ENCODE measurements around the gene FOXN1. TPM values are rescaled to one million over a fixed set of nuclear protein-coding genes. Genes with fewer than 3 reads are reported as not detected.

FOXN1 gene
- total RNA-seq, 1 donor: not detected

DNA sequence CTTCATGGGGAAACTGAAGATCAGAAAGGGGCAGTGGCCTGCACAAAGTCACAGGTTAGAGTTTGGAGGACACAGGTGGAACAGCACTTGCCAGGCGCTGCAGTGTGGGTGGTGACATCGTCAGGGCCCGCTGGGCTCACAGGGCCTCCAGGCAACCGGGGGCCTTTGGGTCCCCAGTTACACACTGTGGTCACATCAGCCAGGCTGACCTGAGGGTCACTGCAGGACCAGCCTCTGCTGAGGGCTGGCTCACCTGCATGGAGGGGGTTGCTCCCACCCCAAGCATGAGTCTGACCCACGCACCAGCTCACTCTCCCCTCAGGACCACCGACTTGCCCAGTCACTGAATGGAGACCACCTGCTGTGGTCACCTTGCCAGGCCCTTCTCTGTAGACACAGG is 17.0 kb downstream of the FOXN1 start:
- Histone ChIP-seq H3K4me1 (ENCODE audit: insufficient read depth, low read length) (no peaks in the 10 kb centered on the region), H3K4me3 (ENCODE audit: low read length) (no peak overlapping the region), H3K27me3 (ENCODE audit: insufficient read depth, low read length) (no peaks in the 10 kb centered on the region), H3K9me3 (ENCODE audit: low read depth, low read length) (no peaks in the 10 kb centered on the region)

DNA sequence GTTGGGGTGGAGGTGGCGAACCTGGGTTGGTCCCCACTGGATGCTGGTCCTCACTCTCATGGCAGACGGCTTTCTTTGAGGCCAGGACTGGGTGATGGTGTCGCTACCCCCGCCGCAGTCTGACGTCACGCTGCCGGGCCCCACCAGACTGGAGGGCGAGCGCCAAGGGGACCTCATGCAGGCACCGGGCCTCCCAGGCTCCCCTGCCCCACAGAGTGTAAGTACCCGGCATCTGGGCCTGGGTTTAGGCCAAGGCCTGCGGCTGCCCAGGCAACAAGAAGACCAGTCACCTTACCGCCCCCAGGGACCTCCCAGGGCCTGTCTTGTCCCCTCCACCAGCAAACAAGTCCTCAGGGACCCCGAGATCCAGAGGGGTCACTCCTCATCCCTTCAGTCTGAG is 17.7 kb downstream of the FOXN1 start:
- Histone ChIP-seq H3K4me3 (ENCODE audit: low read length) (no peak overlapping the region), H3K9me3 (ENCODE audit: low read depth, low read length) (no peaks in the 10 kb centered on the region), H3K4me1 (ENCODE audit: insufficient read depth, low read length) (no peaks in the 10 kb centered on the region), H3K27me3 (ENCODE audit: insufficient read depth, low read length) (no peaks in the 10 kb centered on the region)

DNA sequence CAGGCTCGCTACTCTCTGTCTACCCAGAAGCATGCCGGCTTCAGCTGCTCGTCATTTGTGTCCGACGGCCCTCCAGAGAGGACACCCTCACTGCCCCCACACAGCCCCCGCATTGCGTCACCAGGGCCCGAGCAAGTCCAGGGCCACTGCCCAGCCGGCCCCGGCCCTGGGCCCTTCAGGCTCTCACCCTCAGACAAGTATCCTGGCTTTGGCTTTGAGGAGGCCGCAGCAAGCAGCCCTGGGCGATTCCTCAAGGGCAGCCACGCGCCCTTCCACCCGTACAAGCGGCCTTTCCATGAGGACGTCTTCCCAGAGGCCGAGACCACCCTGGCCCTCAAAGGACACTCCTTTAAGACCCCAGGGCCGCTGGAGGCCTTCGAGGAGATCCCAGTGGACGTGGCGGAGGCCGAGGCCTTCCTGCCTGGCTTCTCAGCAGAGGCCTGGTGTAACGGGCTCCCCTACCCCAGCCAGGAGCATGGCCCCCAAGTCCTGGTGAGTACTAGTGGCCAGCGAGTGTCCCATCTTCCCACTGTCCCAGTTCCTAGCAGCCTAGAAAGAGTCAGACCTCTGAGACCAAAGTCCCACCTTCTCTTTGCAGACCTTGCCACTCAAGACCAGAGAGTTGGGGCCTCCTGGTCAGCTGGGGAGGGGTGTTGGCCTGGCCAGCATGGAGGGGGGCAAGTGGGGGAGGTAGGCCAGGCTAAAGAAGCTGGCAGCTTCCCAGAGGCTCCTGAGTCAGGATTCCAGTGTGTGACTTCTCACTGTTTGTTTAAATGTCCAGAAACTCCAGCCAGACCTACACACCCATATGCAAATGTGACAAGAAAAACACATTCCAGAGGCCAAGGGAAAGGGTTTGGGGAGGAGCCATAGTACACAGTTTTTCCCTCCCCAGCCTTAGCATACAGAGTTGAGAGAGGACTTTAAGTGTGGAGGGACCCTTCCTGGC is 18.6 kb downstream of the FOXN1 start:
- Histone ChIP-seq H3K27me3 (ENCODE audit: insufficient read depth, low read length) (no peaks in the 10 kb centered on the region), H3K4me3 (ENCODE audit: low read length) (no peak overlapping the region), H3K4me1 (ENCODE audit: insufficient read depth, low read length) (no peaks in the 10 kb centered on the region)

DNA sequence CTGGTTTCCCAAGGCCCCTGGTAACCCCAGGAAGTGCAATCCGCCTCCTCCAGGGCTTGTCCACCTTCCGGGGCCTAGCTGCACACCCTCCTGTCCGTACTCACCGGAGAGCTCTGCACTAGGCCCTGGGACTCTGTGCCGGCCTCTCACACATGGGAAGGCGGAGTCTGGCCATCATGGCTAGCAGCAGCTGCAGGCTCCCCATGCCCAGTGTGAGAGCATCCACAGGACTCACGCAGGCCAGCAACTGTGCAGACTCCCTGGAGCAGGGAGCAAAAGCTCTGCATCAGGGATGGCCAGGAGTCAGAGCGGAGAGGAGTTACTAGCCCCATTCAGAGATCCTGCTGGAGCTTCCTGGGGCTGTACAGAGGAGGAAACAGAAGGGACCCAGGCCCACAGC is 20.2 kb downstream of the FOXN1 start:
- no peaks in the 10 kb centered on the region for H3K27me3 ChIP-seq (ENCODE audit: insufficient read depth, low read length)
- no peak overlapping the region for H3K4me3 ChIP-seq (ENCODE audit: low read length)
- no peaks in the 10 kb centered on the region for H3K4me1 ChIP-seq (ENCODE audit: insufficient read depth, low read length)
- no peaks in the 10 kb centered on the region for H3K9me3 ChIP-seq (ENCODE audit: low read depth, low read length)

More for the DNA sequence above, 18.6 kb downstream of the FOXN1 start:
- no peaks in the 10 kb centered on the region for H3K9me3 ChIP-seq (ENCODE audit: low read depth, low read length)

DNA sequence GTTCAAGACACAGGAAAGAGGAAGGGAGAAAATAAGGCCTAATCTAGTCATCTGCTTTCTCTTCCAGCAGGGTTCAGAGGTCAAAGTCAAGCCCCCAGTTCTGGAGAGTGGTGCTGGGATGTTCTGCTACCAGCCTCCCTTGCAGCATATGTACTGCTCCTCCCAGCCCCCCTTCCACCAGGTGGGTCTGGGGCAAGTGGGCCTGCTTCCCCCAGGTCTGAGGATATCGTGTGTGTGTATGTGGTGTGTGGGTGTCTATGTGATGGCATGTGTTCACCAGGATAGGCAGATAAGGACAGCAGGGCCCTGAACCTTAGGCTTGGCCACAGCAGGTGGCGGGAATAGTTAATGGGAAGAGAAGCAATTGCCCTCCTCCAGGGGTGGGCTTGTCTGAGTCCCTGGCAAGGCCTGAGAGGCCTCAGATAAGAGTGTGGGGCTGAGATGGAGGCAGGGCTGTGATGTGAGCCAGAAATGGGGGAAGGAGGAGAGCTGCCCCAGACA is 21.1 kb downstream of the FOXN1 start:
- H3K4me1 ChIP-seq (ENCODE audit: insufficient read depth, low read length): no peaks in the 10 kb centered on the region
- H3K4me3 ChIP-seq (ENCODE audit: low read length): no peak overlapping the region
- no peaks in the 10 kb centered on the region for H3K9me3 ChIP-seq (ENCODE audit: low read depth, low read length)
- no peaks in the 10 kb centered on the region for H3K27me3 ChIP-seq (ENCODE audit: insufficient read depth, low read length)

DNA sequence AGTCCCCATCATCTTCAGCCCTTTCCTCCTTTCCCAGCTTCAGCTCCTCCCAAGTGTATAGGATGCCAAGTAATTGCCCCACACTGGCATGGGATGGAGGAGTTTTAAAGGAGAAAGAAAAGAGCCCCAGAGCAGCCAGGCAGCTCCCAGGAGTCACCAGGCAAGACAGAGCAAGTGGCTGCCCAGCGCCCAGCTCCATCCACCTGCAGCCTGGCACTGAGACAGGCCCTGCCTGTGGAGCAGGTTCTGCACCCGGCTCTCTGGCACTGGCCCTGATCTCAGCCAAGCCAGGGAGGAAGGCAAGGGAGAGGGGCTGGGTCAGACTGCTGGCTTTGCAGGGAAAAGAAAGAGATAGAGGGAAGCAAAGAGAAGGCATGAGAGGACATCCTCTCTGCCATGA is 21.7 kb downstream of the FOXN1 start:
- H3K27me3 ChIP-seq (ENCODE audit: insufficient read depth, low read length): no peaks in the 10 kb centered on the region
- no peaks in the 10 kb centered on the region for H3K4me1 ChIP-seq (ENCODE audit: insufficient read depth, low read length)
- no peaks in the 10 kb centered on the region for H3K9me3 ChIP-seq (ENCODE audit: low read depth, low read length)
- no peak overlapping the region for H3K4me3 ChIP-seq (ENCODE audit: low read length)

DNA sequence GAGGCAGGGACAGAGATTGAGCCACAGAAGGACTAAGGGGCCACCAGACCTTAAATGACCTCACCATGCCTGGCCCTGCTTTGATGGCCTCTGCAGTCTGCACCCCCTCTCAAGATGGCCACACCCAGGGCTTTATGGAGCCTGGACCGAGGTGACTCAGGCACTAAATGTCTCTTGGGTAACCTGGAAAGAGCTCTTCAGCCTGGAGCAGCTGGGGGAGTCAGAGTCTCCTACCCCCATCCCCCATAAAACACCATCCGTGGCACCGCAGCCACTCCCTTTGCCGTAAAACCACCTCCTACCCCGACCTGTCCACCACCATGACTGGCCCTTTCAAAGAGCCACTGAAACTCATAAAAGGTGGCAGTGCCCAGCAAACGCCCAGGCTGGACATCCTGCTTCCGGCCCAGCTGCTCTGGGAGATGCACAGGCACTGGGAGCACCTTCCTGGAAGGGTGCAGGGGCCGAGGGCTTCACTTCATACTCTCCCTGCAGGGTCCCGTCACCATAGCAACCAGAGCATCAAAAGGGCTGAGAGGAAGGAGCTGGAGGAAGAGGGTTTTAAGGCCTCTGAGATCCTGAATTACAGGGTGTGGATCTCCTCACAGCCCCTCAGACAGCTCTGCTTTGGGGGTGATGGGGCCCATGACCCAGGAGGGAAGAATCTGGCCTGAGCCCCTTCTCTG is 22.3 kb downstream of the FOXN1 start:
- Histone ChIP-seq H3K4me1 (ENCODE audit: insufficient read depth, low read length) (no peaks in the 10 kb centered on the region), H3K4me3 (ENCODE audit: low read length) (no peak overlapping the region), H3K9me3 (ENCODE audit: low read depth, low read length) (no peaks in the 10 kb centered on the region), H3K27me3 (ENCODE audit: insufficient read depth, low read length) (no peaks in the 10 kb centered on the region)

DNA sequence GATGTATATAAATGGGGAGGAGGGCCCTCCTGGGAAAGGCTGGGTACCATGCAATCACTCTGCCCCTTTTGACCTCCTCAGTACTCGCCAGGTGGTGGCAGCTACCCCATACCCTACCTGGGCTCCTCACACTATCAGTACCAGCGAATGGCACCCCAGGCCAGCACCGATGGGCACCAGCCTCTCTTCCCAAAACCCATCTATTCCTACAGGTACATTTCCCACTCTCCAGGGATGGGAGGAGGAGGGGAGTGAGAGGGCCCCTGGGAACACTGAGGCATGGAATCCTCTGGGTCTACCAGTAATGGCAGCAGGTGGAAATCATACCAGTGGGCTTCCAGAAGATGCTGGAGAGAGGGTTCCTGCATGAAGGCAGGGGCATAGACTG is 22.9 kb downstream of the FOXN1 start:
- no peaks in the 10 kb centered on the region for H3K9me3 ChIP-seq (ENCODE audit: low read depth, low read length)
- no peak overlapping the region for H3K4me3 ChIP-seq (ENCODE audit: low read length)
- H3K27me3 ChIP-seq (ENCODE audit: insufficient read depth, low read length): no peaks in the 10 kb centered on the region
- H3K4me1 ChIP-seq (ENCODE audit: insufficient read depth, low read length): no peaks in the 10 kb centered on the region

DNA sequence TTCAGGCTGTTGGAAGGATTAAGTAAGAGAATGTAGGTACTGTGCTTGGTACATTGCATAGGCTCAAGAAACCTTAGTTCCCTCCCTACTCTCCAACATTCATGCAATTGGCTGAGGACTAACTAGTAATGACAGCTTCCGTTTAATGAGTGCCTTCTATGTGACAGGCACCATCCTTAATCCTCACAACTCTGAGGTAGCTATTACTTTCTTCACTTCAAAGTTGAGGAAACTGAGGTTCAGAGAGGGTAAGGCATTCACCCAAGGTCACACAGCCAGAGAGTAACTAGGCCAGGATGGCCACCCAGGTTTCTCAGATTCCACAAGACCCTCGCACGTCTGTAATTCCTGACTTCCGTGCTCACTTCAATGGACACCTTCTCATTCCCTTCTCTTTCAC is 24.1 kb downstream of the FOXN1 start:
- H3K4me1 ChIP-seq (ENCODE audit: insufficient read depth, low read length): no peaks in the 10 kb centered on the region
- H3K27me3 ChIP-seq (ENCODE audit: insufficient read depth, low read length): no peaks in the 10 kb centered on the region
- no peaks in the 10 kb centered on the region for H3K9me3 ChIP-seq (ENCODE audit: low read depth, low read length)
- H3K4me3 ChIP-seq (ENCODE audit: low read length): no peak overlapping the region

DNA sequence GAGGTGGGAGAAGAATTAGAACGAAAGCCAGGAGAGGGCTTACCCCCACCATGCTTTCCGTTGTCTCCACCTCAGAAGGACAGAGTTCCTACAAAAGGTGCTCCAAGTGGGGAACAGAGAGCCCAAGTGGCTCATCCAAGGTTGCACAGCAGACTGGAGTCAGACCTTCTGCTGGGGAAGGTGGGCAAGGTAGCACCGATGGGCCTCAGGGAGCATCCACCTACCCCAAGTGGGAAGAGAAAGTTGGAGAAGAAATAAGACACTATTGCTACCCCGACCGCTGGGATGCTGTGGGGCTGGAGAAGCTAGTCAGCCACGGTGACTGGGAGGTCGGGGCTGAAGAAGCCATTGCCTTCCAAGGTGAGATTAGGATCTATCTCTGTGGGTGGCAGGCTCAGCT is 24.8 kb downstream of the FOXN1 start:
- H3K4me3 ChIP-seq (ENCODE audit: low read length): no peak overlapping the region
- no peaks in the 10 kb centered on the region for H3K4me1 ChIP-seq (ENCODE audit: insufficient read depth, low read length)
- no peaks in the 10 kb centered on the region for H3K27me3 ChIP-seq (ENCODE audit: insufficient read depth, low read length)
- no peaks in the 10 kb centered on the region for H3K9me3 ChIP-seq (ENCODE audit: low read depth, low read length)

DNA sequence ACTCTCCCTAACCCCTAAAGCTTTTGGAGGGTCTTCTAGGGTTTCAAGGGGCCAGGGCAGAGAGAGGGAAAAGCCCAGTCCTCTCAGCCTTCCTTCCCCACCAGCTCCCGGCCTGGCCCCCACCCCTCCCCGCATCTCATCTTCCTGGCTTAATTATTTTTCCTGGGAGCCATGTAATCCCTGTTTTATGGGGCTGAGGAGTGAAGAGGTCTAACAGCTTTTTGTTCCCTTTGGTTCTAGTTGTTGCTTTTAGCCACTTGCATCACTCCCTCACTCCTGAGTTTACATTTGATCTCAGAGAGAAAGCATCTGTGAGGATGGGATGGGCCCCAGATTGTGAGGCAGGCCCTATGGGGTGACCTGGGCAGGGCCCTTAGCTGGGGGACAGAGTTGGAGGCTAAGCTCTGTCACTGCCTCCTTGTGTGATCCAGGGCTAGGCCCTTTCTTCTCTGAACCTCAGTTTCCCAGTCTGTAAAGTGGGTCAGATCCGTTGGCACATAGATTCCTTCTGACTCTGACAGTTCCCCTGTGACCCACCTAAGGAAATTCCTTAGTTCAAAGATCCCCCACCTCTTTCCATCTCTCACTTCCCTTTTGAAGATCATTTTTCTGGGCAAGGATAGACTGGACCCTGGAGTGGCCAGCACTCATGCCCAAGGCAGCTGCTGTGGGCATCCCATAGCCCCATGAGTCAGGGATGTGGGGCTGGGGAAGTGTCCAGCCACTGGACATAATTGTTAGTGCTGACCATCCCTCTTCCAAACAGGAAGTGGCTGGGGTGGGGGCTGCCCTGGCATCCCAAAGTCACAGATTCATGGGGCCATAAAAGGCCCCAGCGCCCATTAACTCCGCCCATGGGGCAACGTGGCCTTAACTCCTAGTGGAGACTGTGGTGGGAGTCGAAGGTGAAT is 26.2 kb downstream of the FOXN1 start:
- Histone ChIP-seq H3K9me3 (ENCODE audit: low read depth, low read length) (no peaks in the 10 kb centered on the region), H3K4me3 (ENCODE audit: low read length) (no peak overlapping the region), H3K27me3 (ENCODE audit: insufficient read depth, low read length) (no peaks in the 10 kb centered on the region), H3K4me1 (ENCODE audit: insufficient read depth, low read length) (no peaks in the 10 kb centered on the region)

DNA sequence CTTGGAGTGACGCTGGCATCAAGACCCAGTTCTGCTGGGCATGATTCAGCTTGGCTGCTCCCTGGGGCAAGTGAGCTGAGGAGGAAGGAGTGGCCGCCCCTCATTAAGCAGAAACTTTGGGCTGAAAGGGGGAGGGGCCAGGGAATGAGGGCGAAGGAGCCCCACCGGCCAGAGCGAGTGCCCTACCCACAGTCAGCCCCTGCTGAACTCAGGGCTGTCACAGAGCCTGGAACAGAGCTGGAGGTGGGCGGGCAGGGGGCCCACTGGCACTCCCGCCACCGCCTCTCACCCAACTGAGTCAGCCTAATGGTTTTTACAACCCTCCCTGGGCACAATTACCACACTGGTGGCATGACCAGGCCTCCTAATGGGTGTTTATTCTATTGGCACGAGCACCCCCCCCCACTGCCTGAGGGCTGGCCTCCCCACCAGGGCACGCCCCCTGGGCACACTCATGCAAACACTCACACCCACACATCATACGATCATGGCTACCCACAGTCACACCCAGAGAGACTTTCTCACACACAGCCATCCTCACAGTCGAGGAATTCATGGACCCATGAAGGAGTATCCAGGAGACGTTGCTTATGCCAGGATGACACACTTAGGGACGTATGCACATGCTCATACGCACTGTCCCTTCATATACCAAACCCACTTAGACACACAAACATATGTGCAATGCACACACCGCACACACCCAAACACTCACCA is 27.1 kb downstream of the FOXN1 start:
- Histone ChIP-seq H3K4me3 (ENCODE audit: low read length) (no peak overlapping the region), H3K27me3 (ENCODE audit: insufficient read depth, low read length) (no peaks in the 10 kb centered on the region), H3K4me1 (ENCODE audit: insufficient read depth, low read length) (no peaks in the 10 kb centered on the region), H3K9me3 (ENCODE audit: low read depth, low read length) (no peaks in the 10 kb centered on the region)

DNA sequence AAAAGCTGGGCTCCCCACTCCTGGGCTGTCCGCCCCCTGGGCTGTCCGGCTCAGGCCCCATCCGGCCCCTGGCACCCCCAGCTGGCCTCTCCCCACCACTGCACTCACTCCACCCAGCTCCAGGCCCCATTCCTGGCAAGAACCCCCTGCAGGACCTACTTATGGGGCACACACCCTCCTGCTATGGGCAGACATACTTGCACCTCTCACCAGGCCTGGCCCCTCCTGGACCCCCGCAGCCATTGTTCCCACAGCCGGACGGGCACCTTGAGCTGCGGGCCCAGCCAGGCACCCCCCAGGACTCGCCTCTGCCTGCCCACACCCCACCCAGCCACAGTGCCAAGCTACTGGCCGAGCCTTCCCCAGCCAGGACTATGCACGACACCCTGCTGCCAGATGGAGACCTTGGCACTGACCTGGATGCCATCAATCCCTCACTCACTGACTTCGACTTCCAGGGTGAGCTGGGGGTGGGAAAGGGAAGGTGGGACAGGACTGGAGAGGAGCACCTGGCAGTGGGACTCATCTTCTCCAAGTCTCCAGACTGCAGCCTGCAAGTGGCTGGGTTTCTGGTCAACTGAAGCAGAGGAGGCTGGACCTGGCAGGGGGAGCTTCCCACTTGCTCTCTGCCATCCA is 28.7 kb downstream of the FOXN1 start:
- Histone ChIP-seq H3K27me3 (ENCODE audit: insufficient read depth, low read length) (no peaks in the 10 kb centered on the region), H3K4me1 (ENCODE audit: insufficient read depth, low read length) (no peaks in the 10 kb centered on the region), H3K4me3 (ENCODE audit: low read length) (no peak overlapping the region), H3K9me3 (ENCODE audit: low read depth, low read length) (no peaks in the 10 kb centered on the region)

Data from mononuclear cell (primary cell).